HG03097 (cell line): ENCODE data around the gene IL12RB2.

ENCODE experiments used
- ATAC-seq: cut with Tn5 transposase; IDR thresholded peaks from one replicate; pipeline ENCODE4 v1.9.1; 2021; ENCODE audit not compliant: unreplicated experiment, low FRiP score

The IL12RB2 gene

GRCh38 chr1:67347688-67348472, 40.2 kb downstream of the IL12RB2 start:
- ATAC-seq: no peak

GRCh38 chr1:67348586-67349252, 41.0 kb downstream of the IL12RB2 start:
- ATAC-seq: no peak

DNA sequence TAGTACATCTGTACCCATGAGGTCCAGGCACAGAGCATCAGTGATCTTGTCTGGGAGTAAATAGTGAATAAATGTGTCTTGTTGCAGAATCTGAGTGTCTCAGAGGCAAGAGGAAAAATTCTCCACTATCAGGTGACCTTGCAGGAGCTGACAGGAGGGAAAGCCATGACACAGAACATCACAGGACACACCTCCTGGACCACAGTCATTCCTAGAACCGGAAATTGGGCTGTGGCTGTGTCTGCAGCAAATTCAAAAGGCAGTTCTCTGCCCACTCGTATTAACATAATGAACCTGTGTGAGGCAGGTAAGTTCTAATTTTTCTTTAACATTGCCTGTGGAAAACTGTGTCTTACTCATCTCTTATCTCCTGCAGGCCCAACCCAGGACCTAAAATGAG, 43.1 kb downstream of the IL12RB2 start:
- no peak for ATAC-seq

DNA sequence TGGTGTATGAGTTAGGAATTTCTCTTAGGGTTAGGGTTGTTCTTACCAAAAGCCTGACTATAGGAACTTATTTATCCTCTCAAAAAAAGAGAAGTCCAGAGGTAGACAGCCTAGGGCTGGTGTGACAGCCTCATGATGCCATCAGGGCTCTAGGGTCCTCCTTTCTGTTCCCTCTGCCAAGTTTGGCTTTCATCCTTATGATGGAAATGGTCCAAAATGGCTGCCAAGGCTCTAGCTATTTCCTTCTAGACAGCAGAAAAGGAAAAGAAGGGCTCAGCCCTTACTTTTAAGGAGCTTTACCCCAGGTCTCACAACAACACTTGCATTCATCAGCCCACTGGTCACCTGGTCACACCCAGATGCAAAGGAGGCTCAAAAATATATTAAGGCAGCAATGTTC, 44.5 kb downstream of the IL12RB2 start:
- ATAC-seq: no peak

DNA sequence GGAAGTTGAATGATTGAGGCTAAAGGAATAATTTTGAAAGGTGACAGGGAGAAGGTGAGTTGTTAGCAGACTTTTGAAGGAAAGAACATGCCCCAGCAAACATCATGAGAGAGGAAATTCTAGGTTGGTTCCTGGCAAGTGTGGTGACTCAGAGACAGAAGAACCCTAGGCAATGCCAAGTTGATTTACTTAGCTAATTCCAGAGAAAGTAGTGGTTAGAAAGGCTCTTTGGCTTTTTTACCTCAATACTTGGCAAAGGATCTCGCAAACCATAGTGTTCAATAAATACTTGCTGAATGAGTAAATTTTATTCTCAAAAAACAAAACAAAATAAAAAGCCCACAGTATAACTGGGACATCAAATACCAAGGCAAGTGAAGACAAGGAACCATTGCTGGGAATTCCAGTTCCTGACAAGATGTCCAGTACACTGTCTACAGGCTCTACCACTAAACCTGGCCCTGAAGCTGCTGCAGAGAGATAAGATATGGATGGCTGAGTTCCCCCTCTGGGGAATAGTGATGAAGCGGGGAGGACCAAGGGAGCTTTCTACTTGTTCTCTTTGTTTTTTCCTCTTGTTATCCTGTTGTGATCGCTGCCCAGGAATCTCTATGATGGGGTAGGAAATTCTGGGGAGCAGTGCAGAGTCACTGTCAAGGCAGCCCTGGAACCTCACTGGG, 48.2 kb downstream of the IL12RB2 start:
- ATAC-seq: no peak

- ATAC-seq: no peak
Measured at GRCh38 chr1:67359592-67359991, 51.9 kb downstream of the IL12RB2 start.

DNA sequence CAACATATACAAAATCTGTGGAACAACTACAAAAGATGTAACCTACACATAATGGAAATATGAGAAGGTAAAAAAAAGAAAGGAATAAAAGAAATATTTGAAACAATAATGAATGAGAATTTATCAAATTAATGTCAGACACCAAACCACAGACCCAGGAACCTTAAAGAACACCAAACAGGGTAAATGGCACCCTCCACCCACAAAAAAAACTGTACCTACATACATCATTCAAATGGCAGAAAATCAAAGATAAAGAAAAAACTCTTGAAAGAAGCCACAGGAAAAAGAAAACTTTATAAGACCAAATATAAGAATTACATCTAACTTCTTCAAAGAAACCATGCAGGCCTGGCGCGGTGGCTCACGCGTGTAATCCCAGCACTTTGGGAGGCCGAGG, 54.0 kb downstream of the IL12RB2 start:
- no peak for ATAC-seq

- no peak for ATAC-seq
Measured at GRCh38 chr1:67367370-67368045, 59.8 kb downstream of the IL12RB2 start.

DNA sequence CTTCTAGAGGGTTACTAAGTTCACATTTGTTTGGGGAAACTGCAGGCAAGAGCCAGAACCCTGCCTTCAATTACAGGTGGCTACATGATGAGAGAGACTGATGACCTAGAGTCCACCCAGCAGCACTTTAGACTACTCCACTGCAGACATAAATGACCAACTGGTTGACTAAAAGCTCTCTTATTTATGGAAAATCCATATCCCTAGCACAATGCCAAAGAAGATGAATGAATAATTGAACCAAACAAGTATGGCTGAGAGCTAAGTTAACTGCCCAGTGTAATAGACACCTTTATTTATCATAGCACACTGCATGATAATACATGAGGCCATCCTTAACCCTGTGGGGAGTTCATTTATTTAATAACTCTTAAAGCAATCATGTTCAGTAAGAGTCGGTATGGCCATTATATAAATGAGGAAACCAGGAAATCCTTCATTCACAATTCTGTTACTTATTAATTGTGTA, 60.4 kb downstream of the IL12RB2 start:
- ATAC-seq: no peak

DNA sequence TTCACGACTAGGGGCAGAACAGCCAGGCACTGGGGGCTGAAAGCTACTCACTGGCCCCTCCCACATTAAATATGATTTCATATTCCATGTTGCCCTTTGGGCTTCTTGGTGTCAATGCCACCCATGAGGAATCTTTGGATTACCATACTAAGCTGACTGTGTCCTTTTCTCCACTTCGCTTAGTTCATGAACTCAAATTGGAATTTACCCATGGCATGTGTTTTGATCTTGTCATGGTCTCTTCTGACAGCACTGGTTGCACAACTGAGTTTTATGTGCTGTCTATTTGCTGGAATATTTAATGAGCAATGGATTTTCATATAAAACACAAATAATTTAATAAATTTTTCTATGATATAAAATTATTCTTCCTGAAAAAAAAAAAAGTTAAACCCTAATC, 63.4 kb downstream of the IL12RB2 start:
- no peak for ATAC-seq

GRCh38 chr1:67371681-67372080, 64.0 kb downstream of the IL12RB2 start:
- ATAC-seq: no peak

DNA sequence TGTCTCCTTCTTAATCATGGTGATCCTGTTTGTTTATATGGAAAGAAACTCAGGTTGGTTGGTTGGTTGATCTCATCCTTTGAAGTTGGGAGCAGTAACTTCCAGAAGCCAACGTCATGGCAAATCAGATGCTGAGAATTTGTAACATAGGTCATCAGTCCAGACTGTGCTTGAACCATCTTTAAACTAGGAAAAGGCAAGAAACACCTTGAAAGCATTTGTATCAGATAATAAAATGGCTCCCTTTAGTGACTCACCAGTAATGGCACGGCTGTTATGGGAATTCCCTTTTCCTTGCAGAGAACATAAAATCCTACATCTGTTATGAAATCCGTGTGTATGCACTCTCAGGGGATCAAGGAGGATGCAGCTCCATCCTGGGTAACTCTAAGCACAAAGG, 64.5 kb downstream of the IL12RB2 start:
- ATAC-seq: no peak

DNA sequence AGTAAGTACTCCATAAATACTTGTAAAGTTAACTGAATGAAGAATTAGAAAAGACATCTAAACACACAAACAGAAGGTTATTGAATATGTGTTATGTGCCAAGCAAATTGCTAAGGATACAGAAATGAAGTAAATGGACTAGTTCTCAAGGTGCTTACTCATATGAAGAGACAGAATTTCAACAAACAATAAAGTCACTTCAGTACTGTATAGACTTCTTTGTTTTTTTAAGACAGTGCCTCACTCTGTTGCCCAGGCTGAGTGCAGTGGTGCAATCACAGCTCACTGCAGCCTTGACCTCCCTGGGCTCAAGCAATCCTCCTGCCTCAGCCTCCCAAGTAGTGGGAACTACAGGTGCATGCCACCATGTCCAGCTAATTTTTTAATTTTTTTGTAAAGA, 65.2 kb downstream of the IL12RB2 start:
- no peak for ATAC-seq

DNA sequence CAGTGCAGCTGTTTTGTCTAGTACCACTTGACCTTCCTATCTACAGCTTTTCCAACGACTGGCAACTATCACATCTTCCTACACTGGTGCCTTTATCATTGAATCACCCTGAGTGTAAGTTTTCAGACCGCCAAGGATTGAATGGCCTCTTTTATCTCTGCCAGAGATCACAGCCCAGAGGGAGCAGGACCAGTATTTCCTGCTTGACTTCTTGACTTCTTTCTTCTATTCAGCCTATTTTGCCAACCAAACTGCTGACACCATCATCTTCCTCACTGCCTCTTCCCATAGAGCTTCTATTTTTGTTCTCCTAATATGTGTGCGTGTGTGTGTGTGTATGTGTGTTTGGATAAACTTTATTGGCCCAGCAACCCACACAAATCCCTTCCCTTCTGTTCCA, 68.7 kb downstream of the IL12RB2 start:
- ATAC-seq: no peak

DNA sequence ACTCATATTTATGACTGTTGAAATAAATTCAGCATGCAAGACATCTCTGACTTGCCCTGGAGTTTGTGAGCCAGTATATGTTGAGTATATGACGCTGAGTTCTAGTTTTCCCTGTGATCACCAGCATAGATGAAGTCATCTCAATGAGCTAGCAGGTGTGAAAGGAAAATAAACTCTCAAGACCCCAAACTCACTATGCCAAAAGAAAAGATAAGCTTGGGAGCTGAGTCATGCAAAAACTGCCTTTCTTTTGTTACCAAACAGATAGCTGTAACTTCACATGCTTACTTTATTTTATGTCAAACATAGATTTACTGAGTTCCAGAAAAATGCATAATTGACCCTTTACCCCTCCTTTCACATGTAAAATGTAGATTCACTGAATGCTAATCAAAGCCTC, 69.6 kb downstream of the IL12RB2 start:
- no peak for ATAC-seq

DNA sequence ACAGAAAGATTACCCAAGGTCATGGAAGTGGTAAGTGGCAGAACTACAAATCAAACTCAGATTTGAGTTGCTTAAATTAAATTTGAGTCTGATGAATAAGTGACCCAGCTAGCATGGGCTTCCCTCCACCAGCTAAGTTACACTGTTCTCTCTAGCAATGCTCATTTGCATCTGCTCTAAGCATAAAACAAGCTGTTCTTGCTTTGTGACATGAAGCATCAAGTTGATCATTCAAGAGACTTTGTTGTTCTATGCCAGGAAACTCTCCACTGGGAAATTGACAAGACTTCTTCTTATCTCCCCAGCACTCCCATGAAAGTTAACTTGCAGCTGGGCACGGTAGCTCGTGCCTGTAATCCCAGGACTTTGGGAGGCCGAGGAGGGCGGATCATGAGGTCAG, 73.5 kb downstream of the IL12RB2 start:
- no peak for ATAC-seq

GRCh38 chr1:67382292-67382691, 74.6 kb downstream of the IL12RB2 start:
- ATAC-seq: no peak

DNA sequence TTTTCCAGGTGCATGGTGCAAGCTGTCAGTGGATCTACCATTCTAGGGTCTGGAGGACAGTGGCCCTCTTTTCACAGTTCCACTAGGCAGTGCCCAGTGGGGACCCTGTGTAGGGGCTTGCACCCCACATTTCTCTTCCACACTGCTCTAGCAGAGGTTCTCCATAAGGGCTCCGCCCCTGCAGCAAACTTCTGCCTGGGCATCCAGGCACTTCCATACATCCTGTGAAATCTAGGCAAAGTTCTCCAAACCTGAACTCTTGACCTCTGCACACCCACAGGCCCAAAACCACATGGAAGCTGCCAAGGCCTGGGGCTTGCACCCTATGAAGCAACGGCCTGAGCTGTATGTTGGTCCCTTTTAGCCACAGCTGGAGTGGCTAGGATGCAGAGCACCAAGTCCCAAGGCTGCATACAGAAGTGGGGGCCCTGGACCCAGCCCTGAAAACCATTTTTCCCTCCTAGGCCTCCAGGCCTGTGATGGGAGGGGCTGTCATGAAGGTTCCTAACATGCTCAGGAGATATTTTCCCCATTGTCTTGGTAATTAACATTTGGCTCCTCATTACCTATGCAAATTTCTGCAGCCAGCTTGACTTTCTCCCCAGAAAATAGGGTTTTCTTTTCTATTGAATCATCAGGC, 76.4 kb downstream of the IL12RB2 start:
- no peak for ATAC-seq

DNA sequence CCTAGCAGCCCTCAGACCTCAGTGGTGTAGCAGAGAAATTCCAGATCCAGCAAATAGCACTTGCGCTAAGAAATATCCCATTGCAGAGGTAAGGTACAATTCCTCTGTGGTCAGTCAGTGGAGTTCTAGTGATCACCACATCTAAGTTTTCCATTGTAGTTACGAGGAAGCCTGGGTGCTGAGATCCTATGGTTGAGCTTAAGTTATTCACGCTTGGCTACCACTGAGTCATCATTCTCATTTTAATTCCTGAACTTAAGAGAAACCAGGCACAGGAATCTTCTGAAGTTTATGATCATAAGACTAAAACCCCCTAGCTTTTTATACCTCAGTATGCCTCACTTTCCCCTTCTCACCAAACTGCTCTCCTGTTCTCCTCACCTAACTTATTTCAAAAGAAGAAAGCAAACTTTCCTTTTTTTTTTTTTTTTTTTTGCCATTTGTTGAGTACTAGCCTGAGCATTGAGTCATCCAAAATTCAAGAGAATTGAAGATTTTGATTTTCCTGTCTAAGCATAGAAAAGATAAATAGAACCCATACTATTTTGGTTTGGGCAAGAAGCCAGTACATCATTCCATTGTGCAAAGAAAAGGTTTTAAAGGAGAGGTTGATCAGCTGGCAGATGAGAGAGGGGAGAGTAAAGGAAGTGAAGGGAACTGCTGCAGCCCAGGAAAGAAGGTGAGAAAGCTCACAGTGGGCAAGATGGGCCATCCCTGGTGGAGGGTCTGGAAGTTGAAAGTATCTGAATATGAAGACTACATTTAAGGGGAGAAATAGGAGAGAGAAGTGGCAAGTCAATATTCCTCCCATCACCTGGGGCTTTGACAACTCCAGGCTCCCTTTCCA, 82.6 kb downstream of the IL12RB2 start:
- no peak for ATAC-seq

GRCh38 chr1:67393240-67393639, 85.6 kb downstream of the IL12RB2 start:
- ATAC-seq: no peak
